NOMO-1 (cell line): ENCODE results near the gene UAP1L1.

Experiments used
- DNase-seq, 2 experiments: peaks; one replicate each; lab custom pipeline; 2025; ENCODE audit not compliant: unreplicated experiment in 2 of 2; lab: John Stamatoyannopoulos, UW

Gene UAP1L1

DNA sequence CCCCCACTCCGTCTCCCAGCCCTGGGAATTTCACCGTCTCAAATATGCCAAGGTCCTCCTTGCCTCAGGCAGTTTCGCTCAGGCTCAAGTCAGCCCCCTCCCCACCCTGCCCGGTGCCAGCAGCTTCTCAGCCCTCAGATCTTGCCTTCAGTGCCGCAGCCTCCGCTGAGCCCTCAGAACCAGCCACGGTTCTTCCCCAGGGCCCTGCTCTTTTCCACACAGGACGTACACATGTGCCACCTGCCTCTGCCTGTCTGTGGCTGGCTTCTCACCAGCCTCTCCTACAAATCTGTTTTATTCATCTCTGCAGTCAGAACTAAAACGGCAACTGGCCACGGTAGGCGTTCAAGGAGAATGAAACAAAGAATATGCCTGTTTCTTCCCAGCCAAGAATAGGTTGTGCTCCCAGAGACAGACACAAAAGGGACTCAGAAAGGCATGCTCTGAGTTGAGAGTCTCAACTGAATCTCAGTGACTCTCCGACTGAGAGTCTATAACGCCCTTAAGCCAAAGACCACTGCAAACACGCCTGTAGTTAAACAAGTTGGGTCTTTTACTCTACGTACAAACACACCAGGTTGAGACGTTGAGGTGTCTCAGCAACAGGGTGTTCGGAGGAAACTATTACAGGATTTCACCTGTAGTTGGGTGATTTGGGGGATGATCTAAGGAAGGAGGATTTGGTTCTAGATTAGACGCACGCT, 51.0 kb downstream of the UAP1L1 start:
- no peak for DNase-seq

DNA sequence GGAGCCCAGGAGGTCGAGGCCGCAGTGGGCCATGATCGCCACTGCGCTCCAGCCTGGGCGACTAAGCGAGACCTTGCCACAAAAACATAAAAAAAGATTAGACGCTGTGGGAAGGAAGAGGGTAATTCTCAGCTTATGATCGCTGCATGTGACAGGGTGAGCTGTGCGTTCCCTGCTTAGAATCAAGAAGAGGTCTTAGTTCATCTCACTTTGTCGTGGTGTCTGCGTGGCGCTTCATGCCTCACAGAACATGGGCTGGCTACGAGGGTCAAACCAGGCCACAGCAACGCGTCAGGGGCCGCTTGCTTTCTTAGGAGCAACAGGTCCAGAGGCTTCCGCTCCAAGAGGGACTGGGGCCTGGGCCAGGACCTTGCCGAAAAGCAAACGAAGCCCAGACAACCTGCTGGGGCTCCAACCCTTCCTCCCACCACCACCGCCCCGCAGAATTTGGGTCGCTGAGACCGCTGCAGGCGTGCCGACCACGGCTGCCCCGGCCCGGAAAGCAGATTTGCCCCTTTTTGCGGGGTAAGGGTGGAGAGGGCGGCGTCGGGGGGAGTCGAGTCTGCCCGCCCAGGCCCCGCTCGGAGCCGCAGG, 51.6 kb downstream of the UAP1L1 start:
- no peak for DNase-seq

DNA sequence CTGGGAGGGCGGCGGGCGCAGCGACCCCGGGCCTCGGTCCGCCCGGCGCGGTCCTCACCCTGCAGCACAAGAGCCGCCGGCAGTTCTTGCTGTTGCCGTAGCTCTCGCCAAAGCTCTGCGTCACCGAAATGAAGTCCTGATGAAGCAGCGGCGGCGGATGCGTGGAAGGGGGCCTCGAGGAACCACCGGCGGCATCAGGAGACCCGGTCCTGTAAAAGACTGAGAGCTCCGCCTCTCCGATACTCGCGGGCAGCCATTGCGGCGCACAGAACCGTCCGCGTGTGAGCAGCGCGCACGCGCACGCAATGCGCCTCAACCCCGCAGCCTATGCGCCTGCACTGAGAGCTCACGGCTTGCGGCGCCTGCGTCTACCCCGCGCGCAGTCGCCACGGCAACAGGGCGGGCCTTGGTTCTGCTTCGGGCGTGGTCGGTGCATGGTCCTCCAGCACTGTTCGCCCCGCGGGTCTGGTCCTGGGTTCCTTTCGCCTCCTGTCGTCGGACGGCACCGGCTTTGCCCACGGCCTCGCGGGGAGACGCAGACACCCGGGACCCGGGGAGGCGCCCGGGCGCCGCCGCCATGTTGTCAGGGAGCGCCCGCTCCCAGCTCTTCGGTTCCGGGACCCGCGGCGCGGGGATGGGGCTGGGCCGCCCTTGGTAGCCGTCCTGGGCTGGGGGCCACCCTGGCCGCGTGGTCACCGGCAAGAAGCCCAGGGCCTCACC, 52.3 kb downstream of the UAP1L1 start:
- peak; percentile 94 to 96 for DNase-seq

DNA sequence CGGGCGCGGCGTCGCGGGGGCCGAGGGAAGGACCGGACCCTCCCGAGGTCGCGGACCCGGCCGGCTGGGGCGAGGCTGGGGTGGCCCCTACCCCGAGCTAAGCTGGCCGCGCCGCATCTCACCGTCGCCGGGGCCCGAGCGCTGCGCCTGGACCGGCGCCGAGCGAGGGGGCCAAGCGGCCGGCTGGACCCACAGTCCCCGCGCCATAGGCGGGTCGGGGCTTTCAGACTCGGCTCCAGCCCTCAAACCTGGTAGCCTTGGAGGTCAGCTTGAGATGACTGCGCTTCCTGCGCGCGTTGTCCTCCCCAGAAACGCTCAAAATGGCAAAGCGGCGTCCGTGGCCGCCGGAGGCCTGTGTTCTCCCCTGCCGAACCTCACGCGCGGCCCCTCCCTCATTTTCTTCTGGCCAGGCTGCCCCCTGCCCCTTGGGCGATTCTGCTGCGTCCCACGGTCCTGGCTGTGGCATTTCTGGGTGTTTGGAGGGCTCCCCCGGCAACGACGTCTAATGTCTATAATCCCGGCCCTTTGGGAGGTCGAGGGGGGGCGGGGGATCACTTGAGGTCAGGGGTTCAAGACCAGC, 52.9 kb downstream of the UAP1L1 start:
- DNase-seq = no peak
